Measurements from ENCODE around the gene MDFI. TPM values are rescaled to one million over a fixed set of nuclear protein-coding genes. Genes with fewer than 3 reads are reported as not detected.

Gene MDFI
- total and polyA plus RNA-seq, 9 of the 15 experiments (the other 6 are each of a cell fraction or from before 2014, with no cell fraction given): not detected

GRCh38 chr6:41602864-41603608, 35.2 kb upstream of the MDFI start:
- peak; percentile 85 for ATAC-seq
- Histone ChIP-seq H4K20me1 (replicated peaks; ENCODE audit: control insufficient read depth, insufficient read depth, low read length) (0 out of 2 replicates have a peak, but pooled peaks cover 5% of the 10 kb centered on the region), H3K9ac (ENCODE audit: insufficient read depth in 1 of 2, low read depth in 2 of 2, low read length in 2 of 2) (0 out of 4 replicates have a peak overlapping the region, but pooled peaks of 1 of the 2 experiments have one; percentile 21), H3K79me2 (ENCODE audit: control insufficient read depth, insufficient read depth, low read length) (no peaks in the 10 kb centered on the region), H3K27me3 (ENCODE audit: control insufficient read depth in 2 of 2, insufficient read depth in 2 of 2, low read length in 2 of 2) (peaks cover 15 to 28% of the 10 kb centered on the region in 2 experiments; a peak in 3 of 5 replicates), H3K9me1 (ENCODE audit: control insufficient read depth, insufficient read depth, low read length) (peaks cover 12% of the 10 kb centered on the region), H3K4me2 (ENCODE audit: insufficient read depth, low read length) (no peak overlapping the region; the same call in 1 of the 2 replicates), H3K4me3 (no peak overlapping the region), H3K4me1 (replicated peaks in 1 of 2; ENCODE audit: control insufficient read depth in 2 of 2, insufficient read depth in 2 of 2, low read length in 2 of 2) (peaks cover 0 to 9% of the 10 kb centered on the region in 2 experiments; a peak in 3 of 5 replicates), H3K9me3 (replicated peaks; ENCODE audit: control insufficient read depth, insufficient read depth, low read depth, low read length) (no peaks in the 10 kb centered on the region), H3K36me3 (ENCODE audit: control insufficient read depth, insufficient read depth, low read length) (no peaks in the 10 kb centered on the region), H3K27ac (ENCODE audit: extremely low read depth, low read depth, low read length) (no peak overlapping the region), H2AFZ (ENCODE audit: low read depth, low read length) (no peak overlapping the region)
- intact Hi-C loops (cut with micrococcal nuclease): loop anchor here (1.0 to 5.0 kb wide), 3 partner anchors 79 to 234 kb away; partner anchors contain the start of gene FRS3
- in situ Hi-C loops (cut with MboI): loop anchor here (5.0 kb wide), 1 partner anchor 79 kb away; no protein-coding TSS in a partner anchor
- FAIRE-seq: peak; percentile 91
- ChIA-PET POLR2A (interaction anchor here (0.6 to 0.7 kb wide), 2 partner anchors 15 to 82 kb away, joined by 3 read pairs; no protein-coding TSS in a partner anchor), CTCF (ENCODE audit: low intra/inter-chr PET ratio) (interaction anchor here (0.9 to 4.1 kb wide), 5 partner anchors 80 to 234 kb away, joined by 3 to 53 read pairs (median 6); no protein-coding TSS in a partner anchor)
- no TSS peak for BruUV-seq (replicated peaks)
- under 1% methylated on average over 17 of the region's 20 CpGs for WGBS (ENCODE audit: insufficient coverage, low coverage, missing lambda C conversion rate)
- peak; percentile 83 to 87 (median 84) for DNase-seq (ENCODE audit: extremely low read depth in 1 of 4, low spot score in 3 of 4)
- TF ChIP-seq GABPA (tag; conservative IDR thresholded peaks at IDR 0.05; ENCODE audit: low read depth) (peak; percentile 41; the same call in 1 of the 2 replicates), TBL1XR1 (IDR thresholded peaks at IDR 0.05; ENCODE audit: low read length in 2 of 2) (0 out of 4 replicates have a peak, but pooled peaks of 1 of the 2 experiments have one; percentile 31), CREM (IDR thresholded peaks at IDR 0.05; ENCODE audit: low read depth) (peak; percentile 16; the same call in 1 of the 2 replicates), TFAP4 (CRISPR knock-in tag; IDR thresholded peaks at IDR 0.05; ENCODE audit: borderline replicate concordance) (peak; percentile 34; the same call in 1 of the 2 replicates), SMC3 (conservative IDR thresholded peaks at IDR 0.05; ENCODE audit: insufficient read depth, low read depth, low read length) (peak; percentile 89), GABPB1 (CRISPR knock-in tag; IDR thresholded peaks at IDR 0.05) (0 out of 2 replicates have a peak, but pooled peaks have one; percentile 16), SAFB2 (IDR thresholded peaks at IDR 0.05; ENCODE audit: borderline replicate concordance, low read depth, low read length, severe bottlenecking) (no peak), ZFP30 (CRISPR knock-in tag; IDR thresholded peaks at IDR 0.05; ENCODE audit: borderline replicate concordance) (no peak), HDAC2 (IDR thresholded peaks at IDR 0.05) (peak; percentile 46; the same call in 1 of the 2 replicates), ZNF512 (tag; IDR thresholded peaks at IDR 0.05) (no peak), ATF1 (CRISPR knock-in tag; IDR thresholded peaks at IDR 0.05) (no peak), ATF1 (tag; IDR thresholded peaks at IDR 0.05) (no peak), RAD21 (CRISPR knock-in tag; conservative IDR thresholded peaks at IDR 0.05 in 1 of 2, IDR thresholded peaks at IDR 0.05 in 1 of 2) (peak; percentile 83 to 92), BDP1 (IDR thresholded peaks at IDR 0.05; ENCODE audit: insufficient read depth, insufficient read length) (no peak), SRSF9 (IDR thresholded peaks at IDR 0.05; ENCODE audit: borderline replicate concordance, low read depth, low read length) (no peak), ZBTB7A (IDR thresholded peaks at IDR 0.05; ENCODE audit: borderline replicate concordance, control insufficient read depth, low read depth, low read length) (0 out of 2 replicates have a peak, but pooled peaks have one; percentile 23), ZNF583 (CRISPR knock-in tag; IDR thresholded peaks at IDR 0.05) (no peak), MYNN (IDR thresholded peaks at IDR 0.05) (0 out of 2 replicates have a peak, but pooled peaks have one; percentile 60), MYNN (CRISPR knock-in tag; IDR thresholded peaks at IDR 0.05) (no peak), BACH1 (tag; IDR thresholded peaks at IDR 0.05) (no peak)
